ENCODE measurements around the gene MAFB.
A peak's percentile ranks its signal among the peaks of the same experiment; 100 is the strongest.

MAFB gene

DNA sequence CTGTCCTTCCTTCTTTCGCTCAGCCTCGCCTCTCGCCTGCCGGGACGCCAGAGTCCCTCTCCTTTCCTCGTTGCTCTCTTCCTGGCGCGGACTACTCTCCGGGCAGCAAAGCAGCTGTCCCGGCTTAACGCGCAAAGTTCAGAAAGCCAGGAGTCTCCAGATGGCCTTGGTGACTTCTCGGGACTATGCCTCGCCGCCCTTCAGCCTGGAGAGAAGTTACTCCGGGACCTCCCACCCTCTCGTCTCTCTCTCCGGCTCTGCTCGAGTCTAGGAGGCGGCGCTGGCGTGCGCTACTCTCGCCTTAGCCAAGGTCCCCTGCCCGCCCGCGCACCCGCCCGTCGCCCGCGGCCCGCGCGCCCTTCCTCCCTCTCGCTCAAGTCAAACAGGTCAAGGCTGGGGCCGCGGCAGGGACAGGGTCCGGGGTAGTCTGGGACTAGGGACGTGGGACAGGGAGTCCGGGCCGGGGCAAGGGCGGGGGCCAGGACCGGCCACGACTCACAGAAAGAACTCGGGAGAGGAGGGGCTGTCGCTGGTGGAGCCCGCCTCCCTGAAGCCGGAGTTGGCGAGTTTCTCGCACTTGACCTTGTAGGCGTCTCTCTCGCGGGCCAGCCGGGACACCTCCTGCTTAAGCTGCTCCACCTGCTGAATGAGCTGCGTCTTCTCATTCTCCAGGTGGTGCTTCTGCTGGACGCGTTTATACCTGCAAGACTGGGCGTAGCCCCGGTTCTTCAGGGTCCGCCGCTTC is 1.5 kb downstream of the MAFB start (continued):
- TF ChIP-seq, protein P1, sequence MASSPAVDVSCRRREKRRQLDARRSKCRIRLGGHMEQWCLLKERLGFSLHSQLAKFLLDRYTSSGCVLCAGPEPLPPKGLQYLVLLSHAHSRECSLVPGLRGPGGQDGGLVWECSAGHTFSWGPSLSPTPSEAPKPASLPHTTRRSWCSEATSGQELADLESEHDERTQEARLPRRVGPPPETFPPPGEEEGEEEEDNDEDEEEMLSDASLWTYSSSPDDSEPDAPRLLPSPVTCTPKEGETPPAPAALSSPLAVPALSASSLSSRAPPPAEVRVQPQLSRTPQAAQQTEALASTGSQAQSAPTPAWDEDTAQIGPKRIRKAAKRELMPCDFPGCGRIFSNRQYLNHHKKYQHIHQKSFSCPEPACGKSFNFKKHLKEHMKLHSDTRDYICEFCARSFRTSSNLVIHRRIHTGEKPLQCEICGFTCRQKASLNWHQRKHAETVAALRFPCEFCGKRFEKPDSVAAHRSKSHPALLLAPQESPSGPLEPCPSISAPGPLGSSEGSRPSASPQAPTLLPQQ (tag by site-specific recombination; IDR thresholded peaks at IDR 0.05): peak; percentile 35; the same call in 1 of the 2 replicates
- TF ChIP-seq ZFP69B (tag by site-specific recombination; IDR thresholded peaks at IDR 0.05): no peak
- TF ChIP-seq ZNF510 (tag by site-specific recombination; IDR thresholded peaks at IDR 0.05; ENCODE audit: insufficient replicate concordance): no peak
- no peak for TF ChIP-seq ZNF239 (tag by site-specific recombination; IDR thresholded peaks at IDR 0.05)
- TF ChIP-seq ZNF175 (tag by site-specific recombination; IDR thresholded peaks at IDR 0.05): no peak
- TF ChIP-seq ZNF654 (tag by site-specific recombination; IDR thresholded peaks at IDR 0.05; ENCODE audit: low read depth): no peak
- no peak for TF ChIP-seq ZNF670 (tag by site-specific recombination; IDR thresholded peaks at IDR 0.05; ENCODE audit: low read depth)
- TF ChIP-seq ZFHX2 (tag by site-specific recombination; conservative IDR thresholded peaks at IDR 0.05): peak; percentile 90
- TF ChIP-seq HOXA7 (CRISPR knock-in tag; IDR thresholded peaks at IDR 0.05; ENCODE audit: borderline replicate concordance): no peak
- TF ChIP-seq ZNF223 (tag by site-specific recombination; IDR thresholded peaks at IDR 0.05): no peak
- TF ChIP-seq ZNF133 (tag by site-specific recombination; IDR thresholded peaks at IDR 0.05): no peak
- TF ChIP-seq, protein P2, sequence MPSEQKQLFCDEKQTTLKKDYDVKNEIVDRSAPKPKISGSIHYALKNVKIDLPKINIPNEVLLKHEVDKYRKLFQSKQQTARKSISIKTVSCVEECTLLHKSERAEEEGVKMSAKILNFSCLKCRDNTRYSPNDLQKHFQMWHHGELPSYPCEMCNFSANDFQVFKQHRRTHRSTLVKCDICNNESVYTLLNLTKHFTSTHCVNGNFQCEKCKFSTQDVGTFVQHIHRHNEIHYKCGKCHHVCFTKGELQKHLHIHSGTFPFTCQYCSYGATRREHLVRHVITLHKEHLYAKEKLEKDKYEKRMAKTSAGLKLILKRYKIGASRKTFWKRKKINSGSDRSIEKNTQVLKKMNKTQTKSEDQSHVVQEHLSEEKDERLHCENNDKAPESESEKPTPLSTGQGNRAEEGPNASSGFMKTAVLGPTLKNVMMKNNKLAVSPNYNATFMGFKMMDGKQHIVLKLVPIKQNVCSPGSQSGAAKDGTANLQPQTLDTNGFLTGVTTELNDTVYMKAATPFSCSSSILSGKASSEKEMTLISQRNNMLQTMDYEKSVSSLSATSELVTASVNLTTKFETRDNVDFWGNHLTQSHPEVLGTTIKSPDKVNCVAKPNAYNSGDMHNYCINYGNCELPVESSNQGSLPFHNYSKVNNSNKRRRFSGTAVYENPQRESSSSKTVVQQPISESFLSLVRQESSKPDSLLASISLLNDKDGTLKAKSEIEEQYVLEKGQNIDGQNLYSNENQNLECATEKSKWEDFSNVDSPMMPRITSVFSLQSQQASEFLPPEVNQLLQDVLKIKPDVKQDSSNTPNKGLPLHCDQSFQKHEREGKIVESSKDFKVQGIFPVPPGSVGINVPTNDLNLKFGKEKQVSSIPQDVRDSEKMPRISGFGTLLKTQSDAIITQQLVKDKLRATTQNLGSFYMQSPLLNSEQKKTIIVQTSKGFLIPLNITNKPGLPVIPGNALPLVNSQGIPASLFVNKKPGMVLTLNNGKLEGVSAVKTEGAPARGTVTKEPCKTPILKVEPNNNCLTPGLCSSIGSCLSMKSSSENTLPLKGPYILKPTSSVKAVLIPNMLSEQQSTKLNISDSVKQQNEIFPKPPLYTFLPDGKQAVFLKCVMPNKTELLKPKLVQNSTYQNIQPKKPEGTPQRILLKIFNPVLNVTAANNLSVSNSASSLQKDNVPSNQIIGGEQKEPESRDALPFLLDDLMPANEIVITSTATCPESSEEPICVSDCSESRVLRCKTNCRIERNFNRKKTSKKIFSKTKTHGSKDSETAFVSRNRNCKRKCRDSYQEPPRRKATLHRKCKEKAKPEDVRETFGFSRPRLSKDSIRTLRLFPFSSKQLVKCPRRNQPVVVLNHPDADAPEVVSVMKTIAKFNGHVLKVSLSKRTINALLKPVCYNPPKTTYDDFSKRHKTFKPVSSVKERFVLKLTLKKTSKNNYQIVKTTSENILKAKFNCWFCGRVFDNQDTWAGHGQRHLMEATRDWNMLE (tag by site-specific recombination; conservative IDR thresholded peaks at IDR 0.05; ENCODE audit: low read depth): no peak
- TF ChIP-seq HOXD13 (CRISPR knock-in tag; IDR thresholded peaks at IDR 0.05; ENCODE audit: borderline replicate concordance): no peak
- TF ChIP-seq ZNF529 (tag by site-specific recombination; IDR thresholded peaks at IDR 0.05; ENCODE audit: insufficient replicate concordance): no peak
- TF ChIP-seq KLF16 (tag by site-specific recombination; IDR thresholded peaks at IDR 0.05): 0 out of 2 replicates have a peak, but pooled peaks have one; percentile 38
- no peak for TF ChIP-seq ZNF221 (tag by site-specific recombination; IDR thresholded peaks at IDR 0.05; ENCODE audit: borderline replicate concordance)
- TF ChIP-seq, protein P3, sequence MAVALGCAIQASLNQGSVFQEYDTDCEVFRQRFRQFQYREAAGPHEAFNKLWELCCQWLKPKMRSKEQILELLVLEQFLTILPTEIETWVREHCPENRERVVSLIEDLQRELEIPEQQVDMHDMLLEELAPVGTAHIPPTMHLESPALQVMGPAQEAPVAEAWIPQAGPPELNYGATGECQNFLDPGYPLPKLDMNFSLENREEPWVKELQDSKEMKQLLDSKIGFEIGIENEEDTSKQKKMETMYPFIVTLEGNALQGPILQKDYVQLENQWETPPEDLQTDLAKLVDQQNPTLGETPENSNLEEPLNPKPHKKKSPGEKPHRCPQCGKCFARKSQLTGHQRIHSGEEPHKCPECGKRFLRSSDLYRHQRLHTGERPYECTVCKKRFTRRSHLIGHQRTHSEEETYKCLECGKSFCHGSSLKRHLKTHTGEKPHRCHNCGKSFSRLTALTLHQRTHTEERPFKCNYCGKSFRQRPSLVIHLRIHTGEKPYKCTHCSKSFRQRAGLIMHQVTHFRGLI (tag by site-specific recombination; IDR thresholded peaks at IDR 0.05): no peak
- TF ChIP-seq, protein P4, sequence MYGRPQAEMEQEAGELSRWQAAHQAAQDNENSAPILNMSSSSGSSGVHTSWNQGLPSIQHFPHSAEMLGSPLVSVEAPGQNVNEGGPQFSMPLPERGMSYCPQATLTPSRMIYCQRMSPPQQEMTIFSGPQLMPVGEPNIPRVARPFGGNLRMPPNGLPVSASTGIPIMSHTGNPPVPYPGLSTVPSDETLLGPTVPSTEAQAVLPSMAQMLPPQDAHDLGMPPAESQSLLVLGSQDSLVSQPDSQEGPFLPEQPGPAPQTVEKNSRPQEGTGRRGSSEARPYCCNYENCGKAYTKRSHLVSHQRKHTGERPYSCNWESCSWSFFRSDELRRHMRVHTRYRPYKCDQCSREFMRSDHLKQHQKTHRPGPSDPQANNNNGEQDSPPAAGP (tag by site-specific recombination; IDR thresholded peaks at IDR 0.05): no peak
- TF ChIP-seq ZBTB21 (tag by site-specific recombination; IDR thresholded peaks at IDR 0.05): no peak
- TF ChIP-seq ZNF558 (tag by site-specific recombination; IDR thresholded peaks at IDR 0.05): no peak
- no peak for TF ChIP-seq ZBTB1 (tag by site-specific recombination; IDR thresholded peaks at IDR 0.05)
- no peak for TF ChIP-seq YY2 (tag by site-specific recombination; IDR thresholded peaks at IDR 0.05)
- TF ChIP-seq ZXDB (tag by site-specific recombination; IDR thresholded peaks at IDR 0.05): no peak
- TF ChIP-seq ZBTB7A (tag by site-specific recombination; IDR thresholded peaks at IDR 0.05; ENCODE audit: low read depth): no peak
- TF ChIP-seq, protein P5, sequence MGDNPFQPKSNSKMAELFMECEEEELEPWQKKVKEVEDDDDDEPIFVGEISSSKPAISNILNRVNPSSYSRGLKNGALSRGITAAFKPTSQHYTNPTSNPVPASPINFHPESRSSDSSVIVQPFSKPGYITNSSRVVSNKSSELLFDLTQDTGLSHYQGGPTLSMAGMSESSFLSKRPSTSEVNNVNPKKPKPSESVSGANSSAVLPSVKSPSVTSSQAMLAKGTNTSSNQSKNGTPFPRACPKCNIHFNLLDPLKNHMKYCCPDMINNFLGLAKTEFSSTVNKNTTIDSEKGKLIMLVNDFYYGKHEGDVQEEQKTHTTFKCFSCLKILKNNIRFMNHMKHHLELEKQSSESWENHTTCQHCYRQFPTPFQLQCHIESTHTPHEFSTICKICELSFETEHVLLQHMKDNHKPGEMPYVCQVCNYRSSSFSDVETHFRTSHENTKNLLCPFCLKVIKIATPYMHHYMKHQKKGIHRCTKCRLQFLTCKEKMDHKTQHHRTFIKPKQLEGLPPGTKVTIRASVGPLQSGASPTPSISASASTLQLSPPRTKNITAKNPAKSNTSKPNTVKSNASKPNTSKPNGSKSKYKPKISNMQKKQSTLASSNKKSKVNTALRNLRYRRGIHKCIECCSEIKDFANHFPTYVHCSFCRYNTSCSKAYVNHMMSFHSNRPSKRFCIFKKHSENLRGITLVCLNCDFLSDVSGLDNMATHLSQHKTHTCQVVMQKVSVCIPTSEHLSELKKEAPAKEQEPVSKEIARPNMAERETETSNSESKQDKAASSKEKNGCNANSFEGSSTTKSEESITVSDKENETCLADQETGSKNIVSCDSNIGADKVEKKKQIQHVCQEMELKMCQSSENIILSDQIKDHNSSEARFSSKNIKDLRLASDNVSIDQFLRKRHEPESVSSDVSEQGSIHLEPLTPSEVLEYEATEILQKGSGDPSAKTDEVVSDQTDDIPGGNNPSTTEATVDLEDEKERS (tag by site-specific recombination; IDR thresholded peaks at IDR 0.05): no peak
- no peak for TF ChIP-seq SCRT1 (tag by site-specific recombination; IDR thresholded peaks at IDR 0.05; ENCODE audit: borderline replicate concordance)
- peak; percentile 89 for TF ChIP-seq ZNF335 (tag by site-specific recombination; conservative IDR thresholded peaks at IDR 0.05)
- no peak for TF ChIP-seq ZNF549 (tag by site-specific recombination; IDR thresholded peaks at IDR 0.05)
- TF ChIP-seq ZNF211 (tag by site-specific recombination; IDR thresholded peaks at IDR 0.05; ENCODE audit: low read depth): no peak

All from HEK293 (cell line).